Spinal cord (tissue), 10 donors: ENCODE data around the gene ST6GALNAC5. TPM values are rescaled to one million over a fixed set of nuclear protein-coding genes. Genes with fewer than 3 reads are reported as not detected.
A peak's percentile ranks its signal among the peaks of the same experiment; 100 is the strongest.

ENCODE experiments used
- DNase-seq, 6 donors: peaks; one replicate each; pipeline versions ENCODE4 v3.0.0 to v3.0.0-alpha.2; 2013 to 2015; ENCODE audit warnings: low spot score in 6 of 6, low read depth in 4 of 6
- H3K27ac ChIP-seq: one replicate; pipeline ENCODE4 v1.5.1; 2013; ENCODE audit warnings: low read depth, low read length, control low read depth
- H3K27me3 ChIP-seq: one replicate; pipeline ENCODE4 v1.6.1; 2013; ENCODE audit warnings: low read length; ENCODE audit not compliant: control insufficient read depth, insufficient read depth
- H3K36me3 ChIP-seq: one replicate; pipeline ENCODE4 v1.6.1; 2013; ENCODE audit warnings: low read length; ENCODE audit not compliant: control insufficient read depth, insufficient read depth
- H3K4me1 ChIP-seq: one replicate; pipeline ENCODE4 v1.6.1; 2013; ENCODE audit warnings: low read length; ENCODE audit not compliant: control insufficient read depth, insufficient read depth
- H3K4me3 ChIP-seq: one replicate; pipeline ENCODE4 v1.5.1; 2013; ENCODE audit warnings: low read depth, low read length, control low read depth
- H3K9me3 ChIP-seq: one replicate; pipeline ENCODE4 v1.6.1; 2013; ENCODE audit warnings: low read length; ENCODE audit not compliant: control insufficient read depth, insufficient read depth
- WGBS: methylation state at CpG from one replicate; pipeline ENCODE4 v1.1.5; 2013; ENCODE audit warnings: missing lambda C conversion rate; ENCODE audit not compliant: insufficient coverage; 5-methylcytosine and 5-hydroxymethylcytosine counted together
- polyA plus RNA-seq, 2 donors: library from polyadenylated mRNA; unstranded; fragments of 120-200 nt; gene quantifications; one replicate each; pipeline ENCODE4 v1.2.1, GENCODE V29; 2013; ENCODE audit not compliant: insufficient read length in 2 of 2
- total RNA-seq, 2 donors: library from RNA; depleted of rRNA in 1 of 2; stranded (reverse); fragments of 120-200 nt in 1 of 2; fragments of >200 nt in 1 of 2; gene quantifications; one replicate each; pipeline versions ENCODE4 v1.2.3 to v1.2.4, GENCODE V29; 2013 to 2014
- donor health status: healthy.

ST6GALNAC5 gene
- total and polyA plus RNA-seq, 4 donors = 11.0 to 21.3 (median 17.8) TPM

DNA sequence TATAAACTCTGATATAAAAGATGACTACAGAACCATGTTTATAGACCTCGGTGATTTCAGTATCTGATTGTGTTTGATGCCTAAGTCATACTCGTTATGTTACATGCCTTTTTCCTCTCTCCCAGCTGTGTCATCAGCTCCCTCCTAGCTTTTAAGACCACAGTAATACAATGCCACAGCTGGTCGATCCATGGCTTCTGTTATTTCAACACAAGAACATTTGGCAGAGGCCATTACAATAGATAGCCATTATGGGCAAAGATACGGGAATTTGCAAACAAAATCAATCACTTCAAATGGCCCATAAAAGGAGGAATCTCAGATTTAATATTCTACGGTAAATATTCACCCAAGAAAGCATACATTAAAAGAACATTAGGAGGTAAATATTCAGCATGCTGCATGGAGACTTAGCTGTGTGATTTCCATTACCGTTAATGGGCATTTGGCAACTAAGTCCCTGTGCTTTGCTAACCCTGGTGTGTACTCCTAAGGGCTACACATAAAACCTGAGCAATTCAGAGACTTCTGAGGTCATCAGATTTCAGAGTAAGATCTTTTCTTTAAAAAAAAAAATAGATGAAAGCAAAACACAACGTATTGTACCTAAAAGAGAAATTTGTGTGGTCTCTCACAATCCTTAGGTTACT is 198.5 kb downstream of the ST6GALNAC5 start:
- Histone ChIP-seq H3K4me1 (no peaks in the 10 kb centered on the region), H3K4me3 (no peak overlapping the region), H3K27ac (no peak overlapping the region), H3K27me3 (no peaks in the 10 kb centered on the region), H3K9me3 (no peaks in the 10 kb centered on the region), H3K36me3 (no peaks in the 10 kb centered on the region)
- 60% methylated on average over 1 of the region's 7 CpGs for WGBS
- DNase-seq = peak in 1 of 6 donors; percentile 88

DNA sequence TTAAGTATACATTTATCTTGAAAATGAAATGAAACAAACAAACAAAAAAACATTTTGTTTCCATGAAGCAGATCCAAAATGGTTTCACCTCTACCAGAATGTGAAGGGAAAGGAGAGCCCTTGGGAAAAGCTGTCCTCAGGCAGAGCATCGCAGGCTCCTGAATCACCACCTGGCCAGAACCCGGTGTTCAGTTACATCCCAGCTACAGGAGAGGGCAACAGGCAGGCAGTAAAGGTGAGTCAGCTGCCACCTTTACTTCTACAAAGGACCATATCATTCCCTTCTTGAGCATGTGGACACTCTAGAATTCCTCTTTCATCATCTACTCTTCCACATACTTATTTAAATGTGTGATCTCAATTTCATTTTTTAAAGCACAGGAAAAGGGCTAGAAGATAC is 200.7 kb downstream of the ST6GALNAC5 start:
- Histone ChIP-seq H3K27me3 (no peaks in the 10 kb centered on the region), H3K9me3 (no peaks in the 10 kb centered on the region), H3K36me3 (no peaks in the 10 kb centered on the region), H3K27ac (no peak overlapping the region), H3K4me1 (no peaks in the 10 kb centered on the region), H3K4me3 (no peak overlapping the region)
- 100% methylated on average over 1 of the region's 2 CpGs for WGBS
- DNase-seq = no peak

DNA sequence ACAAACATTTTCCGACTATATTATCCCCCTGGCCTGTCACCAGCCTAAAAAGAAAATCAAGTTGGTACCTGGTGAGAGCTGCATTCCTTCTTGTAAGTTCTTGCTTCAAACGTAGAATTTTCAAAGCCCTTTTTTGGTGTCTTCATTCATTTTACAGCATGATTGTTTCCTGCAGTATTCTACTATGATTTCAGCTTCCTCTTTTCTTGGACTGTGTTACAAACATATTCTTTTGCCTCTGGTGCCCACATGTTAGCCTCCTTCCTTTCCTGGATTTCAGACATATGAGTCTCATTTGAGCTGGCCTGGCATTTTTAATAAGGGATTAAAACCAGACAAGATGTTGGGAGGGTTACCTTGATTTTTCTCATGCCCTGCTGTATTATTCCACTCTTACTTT is 209.5 kb downstream of the ST6GALNAC5 start:
- 92% methylated on average over 2 of the region's 2 CpGs for WGBS
- Histone ChIP-seq H3K27me3 (no peaks in the 10 kb centered on the region), H3K4me3 (no peak overlapping the region), H3K4me1 (no peaks in the 10 kb centered on the region), H3K27ac (no peak overlapping the region), H3K9me3 (no peaks in the 10 kb centered on the region), H3K36me3 (no peaks in the 10 kb centered on the region)
- DNase-seq = no peak

DNA sequence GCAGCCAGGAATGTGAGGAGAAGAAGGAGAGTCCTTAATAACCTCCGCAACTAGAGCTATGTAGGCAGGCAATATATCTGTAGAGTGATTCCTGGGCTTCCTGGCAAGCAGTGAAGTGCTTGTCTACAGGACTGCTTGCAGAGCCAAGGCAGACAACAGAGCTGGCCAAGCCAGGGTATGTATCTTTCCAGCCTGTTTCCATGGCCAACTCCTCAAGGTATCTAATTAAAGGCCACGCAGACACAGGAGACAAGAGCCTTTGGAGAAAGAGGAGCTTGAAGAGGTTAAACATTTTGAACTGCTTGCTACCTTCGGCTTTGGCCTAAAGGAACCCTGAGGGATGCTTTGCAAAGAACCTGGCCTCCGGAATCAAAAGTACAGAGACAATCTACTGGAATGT is 214.6 kb downstream of the ST6GALNAC5 start:
- no peak overlapping the region for H3K4me3 ChIP-seq
- no peak overlapping the region for H3K27ac ChIP-seq
- no peaks in the 10 kb centered on the region for H3K9me3 ChIP-seq
- H3K36me3 ChIP-seq = no peaks in the 10 kb centered on the region
- WGBS = 53% methylated on average over 3 of the region's 4 CpGs
- no peaks in the 10 kb centered on the region for H3K4me1 ChIP-seq
- DNase-seq = peak in 2 of 6 donors; percentile 37 to 45
- no peaks in the 10 kb centered on the region for H3K27me3 ChIP-seq

DNA sequence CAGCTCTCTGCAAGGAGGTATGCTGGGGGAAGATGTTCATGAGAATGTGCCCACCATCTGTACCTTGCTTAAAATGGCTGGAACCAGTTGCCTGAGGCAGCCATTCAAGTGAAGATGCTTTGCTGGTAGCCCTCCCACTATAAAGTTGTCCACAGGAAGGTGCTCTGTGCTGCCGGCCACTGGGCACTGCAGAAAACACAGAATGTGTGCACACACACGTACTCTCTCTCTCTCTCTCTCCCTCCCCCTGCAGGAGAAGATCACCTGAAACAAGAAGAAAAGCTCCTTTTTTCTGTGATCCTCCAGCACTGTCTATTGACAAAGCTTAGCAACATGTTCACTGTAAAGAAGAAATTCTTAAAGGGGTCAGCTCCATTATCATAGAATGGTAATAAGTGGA is 217.2 kb downstream of the ST6GALNAC5 start:
- Histone ChIP-seq H3K9me3 (no peaks in the 10 kb centered on the region), H3K36me3 (no peaks in the 10 kb centered on the region), H3K4me3 (no peak overlapping the region), H3K27me3 (no peaks in the 10 kb centered on the region), H3K4me1 (no peaks in the 10 kb centered on the region), H3K27ac (no peak overlapping the region)
- no peak for DNase-seq
- WGBS = 71% methylated on average over 2 of the region's 2 CpGs

DNA sequence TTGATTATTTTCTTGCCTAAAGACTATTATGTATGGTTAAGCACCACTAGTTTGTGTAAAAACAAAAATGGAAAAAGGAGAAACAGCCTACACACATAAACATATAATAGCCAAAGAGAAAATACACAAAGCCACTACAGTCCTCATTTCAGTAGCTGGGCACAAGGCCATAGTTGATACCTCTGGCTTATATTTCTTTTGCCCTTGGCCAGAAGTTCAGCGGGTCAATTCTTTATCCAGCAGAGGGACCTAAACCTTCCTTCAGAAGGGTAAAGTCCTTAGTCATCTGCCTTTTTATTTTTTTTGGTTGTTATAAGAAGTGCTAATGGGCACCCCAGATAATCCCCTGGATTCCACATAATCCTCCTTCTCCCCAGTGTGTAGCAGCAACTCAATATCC is 217.8 kb downstream of the ST6GALNAC5 start:
- DNase-seq = no peak
- no CpG with 5 or more reads among the region's 1 CpG for WGBS
- no peaks in the 10 kb centered on the region for H3K36me3 ChIP-seq
- no peak overlapping the region for H3K4me3 ChIP-seq
- no peaks in the 10 kb centered on the region for H3K27me3 ChIP-seq
- no peaks in the 10 kb centered on the region for H3K9me3 ChIP-seq
- no peak overlapping the region for H3K27ac ChIP-seq
- no peaks in the 10 kb centered on the region for H3K4me1 ChIP-seq

DNA sequence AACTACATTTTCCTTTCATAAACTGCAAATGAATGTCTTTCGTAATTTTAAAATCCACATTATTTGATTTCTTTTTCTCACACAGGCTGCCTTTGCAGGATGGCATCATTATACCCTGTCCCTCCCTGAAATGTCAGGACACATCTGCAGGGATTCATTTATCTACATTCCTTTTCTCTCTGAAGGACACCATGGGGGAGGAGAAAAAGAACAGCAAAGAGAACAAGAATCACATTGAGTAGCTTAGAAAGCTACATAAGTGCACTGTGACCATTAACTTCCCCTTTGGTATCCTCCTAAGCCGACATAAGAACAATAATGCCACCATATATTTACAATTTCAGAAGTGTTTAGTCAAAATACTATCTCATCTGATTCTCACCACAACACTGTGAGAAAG is 222.5 kb downstream of the ST6GALNAC5 start:
- peak in 2 of 6 donors; percentile 11 to 54 for DNase-seq
- H3K4me1 ChIP-seq = no peaks in the 10 kb centered on the region
- H3K9me3 ChIP-seq = no peaks in the 10 kb centered on the region
- WGBS = no CpG with 5 or more reads among the region's 2 CpGs
- H3K27ac ChIP-seq = no peak overlapping the region
- no peak overlapping the region for H3K4me3 ChIP-seq
- H3K36me3 ChIP-seq = no peaks in the 10 kb centered on the region
- no peaks in the 10 kb centered on the region for H3K27me3 ChIP-seq

DNA sequence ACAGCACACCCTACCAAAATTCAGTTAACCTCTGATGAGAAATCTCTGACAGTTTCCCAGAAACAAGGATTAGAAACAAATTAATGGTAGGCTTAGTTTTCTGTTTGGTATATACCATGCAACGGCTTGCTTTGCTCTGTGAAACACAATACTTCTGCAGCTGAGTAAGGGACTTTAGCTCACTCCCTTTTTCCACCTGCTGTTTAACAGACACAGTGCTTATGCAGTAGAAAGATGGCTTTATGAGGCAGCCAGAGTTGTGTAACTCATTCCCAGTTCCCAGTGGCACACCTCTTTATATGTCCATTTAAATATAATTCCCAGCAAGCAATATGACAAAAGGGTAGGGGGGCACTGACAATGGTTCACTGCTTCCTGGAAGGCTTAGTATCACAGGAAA is 228.0 kb downstream of the ST6GALNAC5 start:
- H3K27me3 ChIP-seq = no peaks in the 10 kb centered on the region
- H3K4me3 ChIP-seq = no peak overlapping the region
- H3K27ac ChIP-seq = no peak overlapping the region
- no peaks in the 10 kb centered on the region for H3K36me3 ChIP-seq
- WGBS = no CpG with 5 or more reads among the region's 1 CpG
- H3K9me3 ChIP-seq = no peaks in the 10 kb centered on the region
- peak in 2 of 6 donors; percentile 15 to 77 for DNase-seq
- H3K4me1 ChIP-seq = no peaks in the 10 kb centered on the region

DNA sequence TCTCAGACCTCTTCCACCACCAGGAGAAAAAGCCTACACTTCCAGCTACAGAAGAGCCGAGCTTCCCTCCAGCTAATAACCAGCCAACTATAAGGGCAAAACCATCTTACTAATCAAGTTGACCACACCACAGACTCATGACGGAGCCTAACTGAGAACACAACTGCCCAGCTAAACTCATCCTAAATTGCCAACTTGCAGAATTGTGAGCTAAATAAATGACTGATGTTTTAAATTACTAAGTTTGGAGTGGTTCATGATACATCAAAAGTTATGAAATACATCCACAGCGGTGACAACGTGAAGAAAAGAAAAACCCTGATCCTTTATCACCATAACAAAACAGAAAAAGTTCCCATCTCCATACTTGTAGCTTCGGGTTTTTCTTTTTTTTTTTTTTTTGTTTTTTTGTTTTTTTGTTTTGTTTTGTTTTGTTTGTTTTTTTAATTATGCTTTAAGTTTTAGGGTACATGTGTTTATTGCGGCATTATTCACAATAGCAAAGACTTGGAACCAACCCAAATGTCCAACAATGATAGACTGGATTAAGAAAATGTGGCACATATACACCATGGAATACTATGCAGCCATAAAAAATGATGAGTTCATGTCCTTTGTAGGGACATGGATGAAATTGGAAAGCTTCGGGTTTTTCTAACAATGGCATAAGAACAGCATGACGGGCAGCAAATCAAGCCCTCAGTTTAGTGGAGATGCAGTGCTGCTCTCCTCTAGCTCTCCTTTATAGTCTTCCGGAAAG is 229.4 kb downstream of the ST6GALNAC5 start:
- Histone ChIP-seq H3K4me1 (no peaks in the 10 kb centered on the region), H3K27ac (no peak overlapping the region), H3K27me3 (no peaks in the 10 kb centered on the region), H3K9me3 (no peaks in the 10 kb centered on the region), H3K4me3 (no peak overlapping the region), H3K36me3 (no peaks in the 10 kb centered on the region)
- WGBS = 90% methylated on average over 3 of the region's 9 CpGs
- no peak for DNase-seq

DNA sequence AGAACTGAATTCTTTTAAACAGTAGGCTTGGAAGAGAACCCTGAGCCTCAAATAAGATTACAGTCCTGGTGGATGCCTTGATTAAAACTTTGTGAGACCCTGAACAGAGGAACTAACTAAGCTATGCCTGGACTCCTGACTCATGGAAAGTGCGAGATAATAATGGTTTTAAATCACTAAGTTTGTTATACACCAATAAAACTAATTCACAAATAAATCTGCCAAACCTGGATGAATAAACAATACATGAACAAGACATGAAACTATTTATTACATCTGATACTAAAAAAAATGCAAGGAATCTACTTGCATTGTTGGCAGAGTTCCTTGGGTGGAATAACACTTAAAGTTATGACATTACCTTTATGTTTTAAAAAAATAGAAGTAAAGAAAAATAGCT is 233.6 kb downstream of the ST6GALNAC5 start:
- no CpG with 5 or more reads among the region's 1 CpG for WGBS
- H3K27me3 ChIP-seq = no peaks in the 10 kb centered on the region
- no peaks in the 10 kb centered on the region for H3K9me3 ChIP-seq
- H3K36me3 ChIP-seq = no peaks in the 10 kb centered on the region
- no peaks in the 10 kb centered on the region for H3K4me1 ChIP-seq
- no peak overlapping the region for H3K4me3 ChIP-seq
- no peak for DNase-seq
- no peak overlapping the region for H3K27ac ChIP-seq
